GM18511 (cell line): ENCODE measurements around the gene PVALEF.
"Not testable (repeated sequence)": the region's sequence is repeated elsewhere in the genome, so short reads cannot be mapped to it uniquely, and the experiment has no call there.

Experiments used
- ATAC-seq: cut with Tn5 transposase; IDR thresholded peaks from one replicate; pipeline ENCODE4 v1.9.1; 2021; ENCODE audit warnings: mild to moderate bottlenecking, moderate library complexity; ENCODE audit not compliant: unreplicated experiment

The PVALEF gene

GRCh38 chr17:81143717-81144422 is 21.4 kb upstream of the PVALEF start:
- no peak for ATAC-seq

GRCh38 chr17:81144423-81144781 is 20.9 kb upstream of the PVALEF start:
- ATAC-seq, result no peak

GRCh38 chr17:81146208-81146607 is 19.1 kb upstream of the PVALEF start:
- not testable (repeated sequence) for ATAC-seq

GRCh38 chr17:81147701-81148100 is 17.6 kb upstream of the PVALEF start:
- ATAC-seq, result no peak

GRCh38 chr17:81148571-81148970 is 16.7 kb upstream of the PVALEF start:
- no peak for ATAC-seq

GRCh38 chr17:81148986-81149533 is 16.2 kb upstream of the PVALEF start:
- ATAC-seq, result no peak

GRCh38 chr17:81150377-81151077 is 14.8 kb upstream of the PVALEF start:
- ATAC-seq, result no peak

GRCh38 chr17:81151278-81151677 is 14.0 kb upstream of the PVALEF start:
- no peak for ATAC-seq

- ATAC-seq, result no peak
Observed at GRCh38 chr17:81152288-81152828, 12.9 kb upstream of the PVALEF start.

GRCh38 chr17:81153340-81153803 is 11.9 kb upstream of the PVALEF start:
- no peak for ATAC-seq

GRCh38 chr17:81154016-81154415 is 11.3 kb upstream of the PVALEF start:
- ATAC-seq, result not testable (repeated sequence)

- no peak for ATAC-seq
Observed at GRCh38 chr17:81154961-81155360, 10.3 kb upstream of the PVALEF start.

- ATAC-seq, result no peak
Observed at GRCh38 chr17:81156866-81157805, 8.2 kb upstream of the PVALEF start.

GRCh38 chr17:81157848-81158687 is 7.2 kb upstream of the PVALEF start:
- no peak for ATAC-seq

GRCh38 chr17:81158688-81159590 is 6.4 kb upstream of the PVALEF start:
- no peak for ATAC-seq

- ATAC-seq, result no peak
Observed at GRCh38 chr17:81159611-81160265, 5.6 kb upstream of the PVALEF start.

- ATAC-seq, result no peak
Observed at GRCh38 chr17:81160306-81160705, 5.0 kb upstream of the PVALEF start.

GRCh38 chr17:81160747-81161453 is 4.4 kb upstream of the PVALEF start:
- no peak for ATAC-seq
